ENCODE results near the gene XYLT1. TPM values are rescaled to one million over a fixed set of nuclear protein-coding genes. Genes with fewer than 3 reads are reported as not detected.

XYLT1 gene
- polyA plus RNA-seq, 1 donor from 2014 or later, result 3.3 TPM

DNA sequence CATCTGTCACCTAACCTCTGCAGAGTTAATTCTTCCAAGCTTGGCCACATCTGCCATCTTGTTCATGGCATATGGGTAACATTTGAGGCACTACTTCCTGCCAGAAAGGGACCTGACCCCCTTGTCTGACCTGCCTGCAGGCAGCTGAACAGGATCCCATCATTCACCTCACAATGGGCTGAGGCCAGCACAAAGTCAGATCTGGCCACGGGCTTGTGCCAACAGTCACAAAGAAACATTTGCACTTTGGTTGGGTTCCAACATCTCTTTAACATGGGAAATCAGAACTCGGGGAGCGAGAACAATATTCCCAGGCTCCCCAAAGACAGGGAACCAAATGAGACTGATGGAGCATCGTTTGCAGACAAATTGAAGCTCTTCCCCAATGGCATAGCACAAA lies 116.1 kb downstream of the XYLT1 start:
- no peaks in the 10 kb centered on the region for H3K79me2 ChIP-seq (replicated peaks; ENCODE audit: insufficient read depth, low read length)

DNA sequence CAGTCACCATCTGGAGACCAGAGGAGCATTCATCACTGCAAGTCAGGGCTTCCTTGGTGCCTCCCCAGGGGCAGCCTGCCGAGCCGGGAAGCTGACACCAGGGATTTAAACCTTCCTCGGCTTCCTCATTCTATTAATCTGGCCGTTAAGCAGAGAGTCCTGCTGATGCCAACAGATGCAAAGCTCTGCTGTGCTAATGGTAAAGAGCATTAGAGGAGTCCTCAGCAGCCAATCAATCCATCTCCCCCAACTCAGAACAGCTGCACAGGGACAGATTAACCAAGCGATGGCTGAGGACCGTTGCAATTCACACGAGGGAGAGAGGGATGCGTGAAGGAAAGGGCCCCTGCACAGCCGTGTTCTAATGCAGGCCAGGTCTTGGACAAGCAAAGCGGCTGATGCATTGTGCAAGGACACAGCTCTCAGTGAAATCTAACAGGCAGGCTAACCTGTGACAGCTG lies 116.6 kb downstream of the XYLT1 start:
- TF ChIP-seq SMC3 (conservative IDR thresholded peaks at IDR 0.05; ENCODE audit: poor library complexity) (no peak), EZH2 (IDR thresholded peaks at IDR 0.05; ENCODE audit: borderline replicate concordance, insufficient read depth, low read length, poor library complexity, severe bottlenecking) (no peak), MXI1 (conservative IDR thresholded peaks at IDR 0.05; ENCODE audit: poor library complexity, severe bottlenecking) (no peak), POLR2AphosphoS5 (IDR thresholded peaks at IDR 0.05) (no peak)
- TF ChIP-seq, protein P1, sequence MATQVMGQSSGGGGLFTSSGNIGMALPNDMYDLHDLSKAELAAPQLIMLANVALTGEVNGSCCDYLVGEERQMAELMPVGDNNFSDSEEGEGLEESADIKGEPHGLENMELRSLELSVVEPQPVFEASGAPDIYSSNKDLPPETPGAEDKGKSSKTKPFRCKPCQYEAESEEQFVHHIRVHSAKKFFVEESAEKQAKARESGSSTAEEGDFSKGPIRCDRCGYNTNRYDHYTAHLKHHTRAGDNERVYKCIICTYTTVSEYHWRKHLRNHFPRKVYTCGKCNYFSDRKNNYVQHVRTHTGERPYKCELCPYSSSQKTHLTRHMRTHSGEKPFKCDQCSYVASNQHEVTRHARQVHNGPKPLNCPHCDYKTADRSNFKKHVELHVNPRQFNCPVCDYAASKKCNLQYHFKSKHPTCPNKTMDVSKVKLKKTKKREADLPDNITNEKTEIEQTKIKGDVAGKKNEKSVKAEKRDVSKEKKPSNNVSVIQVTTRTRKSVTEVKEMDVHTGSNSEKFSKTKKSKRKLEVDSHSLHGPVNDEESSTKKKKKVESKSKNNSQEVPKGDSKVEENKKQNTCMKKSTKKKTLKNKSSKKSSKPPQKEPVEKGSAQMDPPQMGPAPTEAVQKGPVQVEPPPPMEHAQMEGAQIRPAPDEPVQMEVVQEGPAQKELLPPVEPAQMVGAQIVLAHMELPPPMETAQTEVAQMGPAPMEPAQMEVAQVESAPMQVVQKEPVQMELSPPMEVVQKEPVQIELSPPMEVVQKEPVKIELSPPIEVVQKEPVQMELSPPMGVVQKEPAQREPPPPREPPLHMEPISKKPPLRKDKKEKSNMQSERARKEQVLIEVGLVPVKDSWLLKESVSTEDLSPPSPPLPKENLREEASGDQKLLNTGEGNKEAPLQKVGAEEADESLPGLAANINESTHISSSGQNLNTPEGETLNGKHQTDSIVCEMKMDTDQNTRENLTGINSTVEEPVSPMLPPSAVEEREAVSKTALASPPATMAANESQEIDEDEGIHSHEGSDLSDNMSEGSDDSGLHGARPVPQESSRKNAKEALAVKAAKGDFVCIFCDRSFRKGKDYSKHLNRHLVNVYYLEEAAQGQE (IDR thresholded peaks at IDR 0.05; ENCODE audit: borderline replicate concordance), result no peak
- Histone ChIP-seq H3K79me2 (replicated peaks; ENCODE audit: insufficient read depth, low read length) (no peaks in the 10 kb centered on the region), H3K9ac (ENCODE audit: low read length) (peak overlapping the region; percentile 26), H3K27ac (ENCODE audit: low read length) (peak overlapping the region; percentile 28), H3K27me3 (ENCODE audit: insufficient read depth, low read depth, low read length) (no peaks in the 10 kb centered on the region), H2AFZ (ENCODE audit: low read depth, low read length) (no peak overlapping the region), H3K4me2 (ENCODE audit: low read length) (no peak overlapping the region), H3K9me3 (ENCODE audit: low read length) (no peaks in the 10 kb centered on the region), H3F3A (ENCODE audit: insufficient read depth, low read length, poor library complexity, severe bottlenecking) (no peaks in the 10 kb centered on the region), H3K4me3 (ENCODE audit: low read length) (no peak overlapping the region), H4K20me1 (ENCODE audit: insufficient read depth) (no peaks in the 10 kb centered on the region), H3K9me2 (ENCODE audit: insufficient read depth, low read length) (no peaks in the 10 kb centered on the region), H3K36me3 (ENCODE audit: insufficient read depth, low read length) (no peaks in the 10 kb centered on the region)

More for the DNA sequence above, 116.1 kb downstream of the XYLT1 start:
- H3K9me3 ChIP-seq (ENCODE audit: low read length), result no peaks in the 10 kb centered on the region
- no peak overlapping the region for H3K9ac ChIP-seq (ENCODE audit: low read length)
- H3K9me2 ChIP-seq (ENCODE audit: insufficient read depth, low read length), result no peaks in the 10 kb centered on the region
- no peak for TF ChIP-seq EZH2 (IDR thresholded peaks at IDR 0.05; ENCODE audit: borderline replicate concordance, insufficient read depth, low read length, poor library complexity, severe bottlenecking)
- no peak for TF ChIP-seq EP300 (conservative IDR thresholded peaks at IDR 0.05; ENCODE audit: poor library complexity, severe bottlenecking)
- TF ChIP-seq, protein P2, sequence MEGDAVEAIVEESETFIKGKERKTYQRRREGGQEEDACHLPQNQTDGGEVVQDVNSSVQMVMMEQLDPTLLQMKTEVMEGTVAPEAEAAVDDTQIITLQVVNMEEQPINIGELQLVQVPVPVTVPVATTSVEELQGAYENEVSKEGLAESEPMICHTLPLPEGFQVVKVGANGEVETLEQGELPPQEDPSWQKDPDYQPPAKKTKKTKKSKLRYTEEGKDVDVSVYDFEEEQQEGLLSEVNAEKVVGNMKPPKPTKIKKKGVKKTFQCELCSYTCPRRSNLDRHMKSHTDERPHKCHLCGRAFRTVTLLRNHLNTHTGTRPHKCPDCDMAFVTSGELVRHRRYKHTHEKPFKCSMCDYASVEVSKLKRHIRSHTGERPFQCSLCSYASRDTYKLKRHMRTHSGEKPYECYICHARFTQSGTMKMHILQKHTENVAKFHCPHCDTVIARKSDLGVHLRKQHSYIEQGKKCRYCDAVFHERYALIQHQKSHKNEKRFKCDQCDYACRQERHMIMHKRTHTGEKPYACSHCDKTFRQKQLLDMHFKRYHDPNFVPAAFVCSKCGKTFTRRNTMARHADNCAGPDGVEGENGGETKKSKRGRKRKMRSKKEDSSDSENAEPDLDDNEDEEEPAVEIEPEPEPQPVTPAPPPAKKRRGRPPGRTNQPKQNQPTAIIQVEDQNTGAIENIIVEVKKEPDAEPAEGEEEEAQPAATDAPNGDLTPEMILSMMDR (IDR thresholded peaks at IDR 0.05; ENCODE audit: poor library complexity, severe bottlenecking), result no peak
- no peak for TF ChIP-seq POLR2AphosphoS5 (IDR thresholded peaks at IDR 0.05)
- TF ChIP-seq RAD21 (conservative IDR thresholded peaks at IDR 0.05), result no peak
- no peak for TF ChIP-seq MXI1 (conservative IDR thresholded peaks at IDR 0.05; ENCODE audit: poor library complexity, severe bottlenecking)
- TF ChIP-seq SMC3 (conservative IDR thresholded peaks at IDR 0.05; ENCODE audit: poor library complexity), result no peak
- TF ChIP-seq, protein P1 (IDR thresholded peaks at IDR 0.05; ENCODE audit: borderline replicate concordance), result no peak
- no peak for TF ChIP-seq TAF1 (IDR thresholded peaks at IDR 0.05; ENCODE audit: low read depth)
- no peaks in the 10 kb centered on the region for H3K36me3 ChIP-seq (ENCODE audit: insufficient read depth, low read length)
- H3K27me3 ChIP-seq (ENCODE audit: insufficient read depth, low read depth, low read length), result no peaks in the 10 kb centered on the region
- H4K20me1 ChIP-seq (ENCODE audit: insufficient read depth), result no peaks in the 10 kb centered on the region
- no peaks in the 10 kb centered on the region for H3F3A ChIP-seq (ENCODE audit: insufficient read depth, low read length, poor library complexity, severe bottlenecking)
- peak overlapping the region; percentile 28 for H3K27ac ChIP-seq (ENCODE audit: low read length)
- no peak overlapping the region for H2AFZ ChIP-seq (ENCODE audit: low read depth, low read length)
- no peak overlapping the region for H3K4me2 ChIP-seq (ENCODE audit: low read length)
- no peak overlapping the region for H3K4me3 ChIP-seq (ENCODE audit: low read length)
